ENCODE measurements around the gene TIMM50.

TIMM50 gene

DNA sequence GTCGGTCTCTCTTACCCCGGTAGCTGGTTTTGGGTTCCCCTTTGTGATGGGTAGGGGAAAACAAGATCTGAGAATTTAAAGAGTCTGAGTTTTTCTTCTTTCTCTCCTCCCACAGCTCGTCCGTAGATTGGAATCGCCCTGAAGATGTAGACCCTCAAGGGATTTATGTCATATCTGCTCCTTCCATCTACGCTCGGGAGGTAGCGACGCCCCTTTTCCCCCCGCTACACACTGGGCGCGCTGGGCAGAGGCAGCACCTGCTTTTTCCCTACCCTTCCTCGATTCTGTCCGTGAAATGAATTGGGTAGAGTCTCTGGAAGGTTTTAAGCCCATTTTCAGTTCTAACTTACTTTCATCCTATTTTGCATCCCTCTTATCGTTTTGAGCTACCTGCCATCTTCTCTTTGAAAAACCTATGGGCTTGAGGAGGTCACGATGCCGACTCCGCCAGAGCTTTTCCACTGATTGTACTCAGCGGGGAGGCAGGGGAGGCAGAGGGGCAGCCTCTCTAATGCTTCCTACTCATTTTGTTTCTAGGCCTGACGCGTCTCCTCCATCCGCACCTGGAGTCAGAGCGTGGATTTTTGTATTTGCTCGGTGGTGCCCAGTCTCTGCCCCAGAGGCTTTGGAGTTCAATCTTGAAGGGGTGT, 27.2 kb downstream of the TIMM50 start:
- TF ChIP-seq TAF1 (IDR thresholded peaks at IDR 0.05; ENCODE audit: low read depth, low read length) (no peak), POLR2AphosphoS5 (IDR thresholded peaks at IDR 0.05; ENCODE audit: low read depth, low read length) (no peak), POU2F2 (IDR thresholded peaks at IDR 0.05; ENCODE audit: low read depth, low read length) (no peak)
- DNase-seq (ENCODE audit: insufficient read length, low spot score) (no peak), FAIRE-seq (no peak)

DNA sequence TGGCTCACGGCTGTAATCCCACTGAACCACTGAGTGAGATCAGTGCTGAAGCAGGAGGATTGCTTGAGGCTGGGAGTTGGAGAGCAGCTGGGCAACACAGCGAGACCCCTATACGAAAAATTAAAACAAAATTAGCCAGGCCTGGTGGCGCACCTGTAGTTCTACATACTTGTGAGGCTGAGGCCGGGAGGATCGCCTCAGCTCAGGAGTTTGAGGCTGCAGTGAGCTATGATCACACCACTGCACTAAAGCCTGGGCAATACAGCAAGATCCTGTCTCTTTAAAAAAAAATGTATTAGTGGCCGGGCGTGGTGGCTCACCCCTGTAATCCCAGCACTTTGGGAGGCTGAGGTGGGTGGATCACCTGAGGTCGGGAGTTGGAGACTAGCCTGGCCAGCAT, 28.0 kb downstream of the TIMM50 start:
- no peak for FAIRE-seq
- no peak for DNase-seq (ENCODE audit: insufficient read length, low spot score)
- TF ChIP-seq SPI1 (IDR thresholded peaks at IDR 0.05; ENCODE audit: low read depth, low read length) (no peak), PAX5 (IDR thresholded peaks at IDR 0.05; ENCODE audit: insufficient read depth, low read length, severe bottlenecking) (no peak), POU2F2 (IDR thresholded peaks at IDR 0.05; ENCODE audit: low read depth, low read length) (no peak), TAF1 (IDR thresholded peaks at IDR 0.05; ENCODE audit: low read depth, low read length) (no peak), POLR2A (IDR thresholded peaks at IDR 0.05; ENCODE audit: low read depth, low read length) (no peak), POLR2AphosphoS5 (IDR thresholded peaks at IDR 0.05; ENCODE audit: low read depth, low read length) (no peak)

DNA sequence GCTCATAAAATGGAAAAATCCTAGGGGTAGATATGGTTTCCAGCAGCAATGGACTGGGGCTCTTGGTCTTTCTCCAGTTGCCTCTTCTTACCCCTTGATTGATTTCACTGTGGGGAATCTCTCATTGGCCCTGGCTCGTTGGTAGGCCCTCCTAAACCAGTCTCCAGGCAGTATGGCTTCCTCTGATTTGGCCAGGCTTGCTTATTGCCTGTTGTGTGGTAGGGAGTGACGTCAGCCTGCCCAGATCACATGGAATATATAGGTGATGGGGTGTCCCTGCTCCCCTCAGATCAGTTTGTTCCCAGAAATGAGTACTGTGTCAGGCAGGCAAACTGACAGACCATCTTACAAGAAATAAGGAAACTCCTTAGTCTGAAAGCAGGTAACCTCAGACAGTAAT, 28.6 kb downstream of the TIMM50 start:
- DNase-seq (ENCODE audit: insufficient read length, low spot score): no peak
- TF ChIP-seq POLR2AphosphoS5 (IDR thresholded peaks at IDR 0.05; ENCODE audit: low read depth, low read length): no peak
- no peak for TF ChIP-seq POU2F2 (IDR thresholded peaks at IDR 0.05; ENCODE audit: low read depth, low read length)
- no peak for TF ChIP-seq TAF1 (IDR thresholded peaks at IDR 0.05; ENCODE audit: low read depth, low read length)
- no peak for TF ChIP-seq PAX5 (IDR thresholded peaks at IDR 0.05; ENCODE audit: insufficient read depth, low read length, severe bottlenecking)
- TF ChIP-seq POLR2A (IDR thresholded peaks at IDR 0.05; ENCODE audit: low read depth, low read length): no peak
- TF ChIP-seq SPI1 (IDR thresholded peaks at IDR 0.05; ENCODE audit: low read depth, low read length): no peak
- FAIRE-seq: no peak

DNA sequence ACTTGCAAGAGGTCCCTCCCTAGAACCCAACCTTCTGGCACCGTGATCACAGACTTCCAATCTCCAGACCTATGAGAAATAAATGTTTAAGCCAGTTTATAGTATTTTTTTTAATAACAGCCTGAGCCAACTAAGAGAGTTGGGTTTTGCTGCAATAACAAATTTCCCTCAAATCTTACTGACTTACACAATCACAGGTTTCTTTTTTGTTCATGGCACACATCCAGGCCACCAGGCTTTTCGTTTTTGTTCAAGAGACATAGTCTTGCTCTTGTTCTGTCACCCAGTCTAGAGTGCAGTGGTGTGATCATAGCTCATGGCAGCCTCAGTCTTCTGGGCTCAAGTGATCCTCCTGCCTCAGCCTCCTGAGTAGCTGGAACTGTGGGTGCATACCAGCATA, 32.4 kb downstream of the TIMM50 start:
- FAIRE-seq: no peak
- TF ChIP-seq POU2F2 (IDR thresholded peaks at IDR 0.05; ENCODE audit: low read depth, low read length) (no peak), TAF1 (IDR thresholded peaks at IDR 0.05; ENCODE audit: low read depth, low read length) (no peak), POLR2AphosphoS5 (IDR thresholded peaks at IDR 0.05; ENCODE audit: low read depth, low read length) (no peak), PAX5 (IDR thresholded peaks at IDR 0.05; ENCODE audit: insufficient read depth, low read length, severe bottlenecking) (no peak), POLR2A (IDR thresholded peaks at IDR 0.05; ENCODE audit: low read depth, low read length) (no peak), SPI1 (IDR thresholded peaks at IDR 0.05; ENCODE audit: low read depth, low read length) (no peak)
- no peak for DNase-seq (ENCODE audit: insufficient read length, low spot score)

DNA sequence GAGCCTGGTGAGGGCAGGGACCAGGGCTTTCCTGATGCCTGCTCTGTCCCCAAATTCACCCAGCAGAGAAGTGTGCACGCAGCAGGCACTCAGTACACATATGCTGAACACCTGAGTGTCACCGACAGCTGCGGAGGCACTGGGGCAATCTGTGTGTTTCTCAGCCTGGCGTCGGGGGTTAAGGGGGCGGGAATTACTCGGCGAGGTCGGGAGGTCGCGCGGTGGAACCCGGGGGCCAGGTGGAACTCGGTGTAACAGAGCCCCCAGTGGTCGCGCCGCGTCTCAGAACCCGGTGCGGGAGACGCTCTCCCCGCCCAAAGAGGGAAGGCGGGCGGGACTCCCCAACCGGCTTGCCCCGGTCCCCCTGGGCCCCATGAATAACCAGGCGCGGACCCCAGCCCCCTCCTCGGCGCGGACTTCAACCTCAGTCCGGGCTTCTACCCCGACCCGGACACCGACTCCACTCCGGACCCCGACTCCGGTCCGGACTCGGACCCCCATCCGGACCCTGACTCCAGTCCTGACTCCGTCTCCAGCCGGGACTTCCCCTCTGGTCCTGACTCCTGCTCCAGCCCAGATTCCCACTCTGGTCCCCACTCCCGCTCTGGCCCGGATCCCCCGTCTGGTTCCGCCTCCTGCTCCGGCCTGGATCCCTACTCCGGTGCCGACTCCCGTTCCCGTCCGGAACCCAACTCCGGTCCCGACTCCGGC, 34.4 kb downstream of the TIMM50 start, which contains the start of gene SELENOV:
Gene SELENOV (plus strand): TSS at position 300 of the 711 bp plus-strand sequence. CDS start 74 bp downstream, at position 374.
- no peak for TF ChIP-seq PAX5 (IDR thresholded peaks at IDR 0.05; ENCODE audit: insufficient read depth, low read length, severe bottlenecking)
- no peak for TF ChIP-seq POLR2AphosphoS5 (IDR thresholded peaks at IDR 0.05; ENCODE audit: low read depth, low read length)
- TF ChIP-seq POLR2A (IDR thresholded peaks at IDR 0.05; ENCODE audit: low read depth, low read length): no peak
- no peak for TF ChIP-seq TAF1 (IDR thresholded peaks at IDR 0.05; ENCODE audit: low read depth, low read length)
- TF ChIP-seq POU2F2 (IDR thresholded peaks at IDR 0.05; ENCODE audit: low read depth, low read length): no peak
- no peak for TF ChIP-seq SPI1 (IDR thresholded peaks at IDR 0.05; ENCODE audit: low read depth, low read length)
- FAIRE-seq: peak; percentile 76
- DNase-seq (ENCODE audit: insufficient read length, low spot score): no peak

DNA sequence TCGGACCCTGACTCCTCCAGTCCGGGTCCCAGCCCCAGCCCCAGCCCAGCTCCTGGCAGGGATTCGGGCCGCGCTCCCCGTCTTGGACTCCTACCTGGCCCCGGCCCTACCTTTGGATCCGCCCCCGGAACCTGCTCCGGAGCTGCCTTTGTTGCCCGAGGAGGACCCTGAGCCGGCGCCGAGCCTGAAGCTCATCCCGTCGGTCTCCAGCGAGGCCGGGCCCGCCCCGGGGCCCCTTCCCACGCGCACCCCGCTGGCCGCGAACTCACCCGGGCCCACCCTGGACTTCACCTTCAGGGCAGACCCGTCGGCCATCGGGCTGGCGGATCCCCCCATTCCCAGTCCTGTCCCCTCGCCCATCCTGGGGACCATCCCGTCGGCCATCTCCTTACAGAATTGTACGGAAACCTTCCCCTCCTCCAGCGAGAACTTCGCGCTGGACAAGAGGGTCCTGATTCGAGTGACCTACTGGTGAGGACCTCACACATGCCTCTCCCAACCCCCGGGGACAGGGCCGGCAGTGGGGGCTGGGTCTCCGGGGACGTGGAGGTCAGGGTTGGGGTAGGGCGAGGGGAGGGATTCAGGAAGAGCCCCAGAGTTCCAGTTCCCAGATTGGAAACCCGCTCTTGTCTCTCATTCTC, 35.0 kb downstream of the TIMM50 start:
- TF ChIP-seq POLR2AphosphoS5 (IDR thresholded peaks at IDR 0.05; ENCODE audit: low read depth, low read length): no peak
- FAIRE-seq: no peak

DNA sequence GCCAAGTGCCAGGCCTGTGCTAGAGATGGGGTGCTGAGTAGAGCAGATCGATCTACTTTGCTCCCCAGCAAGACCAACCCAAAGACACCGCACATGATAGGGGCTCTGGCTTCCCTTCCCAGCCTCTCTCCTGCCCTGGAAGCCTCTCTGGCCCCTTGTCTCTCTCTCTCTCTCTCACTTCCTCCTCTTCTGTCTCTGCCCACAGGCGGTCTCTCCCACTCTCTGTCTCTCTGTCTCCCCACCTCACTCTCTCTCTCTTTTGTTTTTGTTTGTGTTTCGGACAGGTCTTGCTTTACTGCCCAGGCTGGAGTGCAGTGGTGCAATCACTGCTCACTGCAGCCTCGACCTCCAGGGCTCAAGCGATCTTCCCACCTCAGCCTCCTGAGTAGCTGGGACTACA, 35.6 kb downstream of the TIMM50 start:
- DNase-seq (ENCODE audit: insufficient read length, low spot score) (no peak), FAIRE-seq (no peak)
- TF ChIP-seq TAF1 (IDR thresholded peaks at IDR 0.05; ENCODE audit: low read depth, low read length): no peak
- peak; percentile 74 for TF ChIP-seq SPI1 (IDR thresholded peaks at IDR 0.05; ENCODE audit: low read depth, low read length)

More for the DNA sequence above, 35.0 kb downstream of the TIMM50 start:
- DNase-seq (ENCODE audit: insufficient read length, low spot score): no peak

DNA sequence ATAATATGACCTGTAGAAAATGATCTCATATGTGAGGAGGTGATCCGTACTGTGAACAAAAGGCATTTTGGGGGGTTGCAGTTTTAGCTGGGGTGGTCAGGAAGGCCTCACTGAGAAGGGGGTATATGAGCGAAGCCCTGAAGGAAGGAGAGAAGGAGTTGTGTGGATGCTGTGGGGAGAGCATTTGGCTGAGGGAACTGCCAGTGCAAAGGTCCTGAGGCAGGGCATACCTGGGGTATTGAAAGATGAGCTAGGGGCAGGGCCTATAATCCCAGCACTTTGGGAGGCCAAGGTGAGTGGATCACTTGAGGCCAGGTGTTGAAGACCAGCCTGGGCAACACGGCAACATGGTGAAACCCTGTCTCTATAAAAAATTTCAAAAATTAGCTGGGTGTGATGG, 36.8 kb downstream of the TIMM50 start:
- TF ChIP-seq POLR2A (IDR thresholded peaks at IDR 0.05; ENCODE audit: low read depth, low read length): no peak
- TF ChIP-seq SPI1 (IDR thresholded peaks at IDR 0.05; ENCODE audit: low read depth, low read length): no peak
- TF ChIP-seq PAX5 (IDR thresholded peaks at IDR 0.05; ENCODE audit: insufficient read depth, low read length, severe bottlenecking): no peak
- FAIRE-seq: no peak
- DNase-seq (ENCODE audit: insufficient read length, low spot score): no peak

DNA sequence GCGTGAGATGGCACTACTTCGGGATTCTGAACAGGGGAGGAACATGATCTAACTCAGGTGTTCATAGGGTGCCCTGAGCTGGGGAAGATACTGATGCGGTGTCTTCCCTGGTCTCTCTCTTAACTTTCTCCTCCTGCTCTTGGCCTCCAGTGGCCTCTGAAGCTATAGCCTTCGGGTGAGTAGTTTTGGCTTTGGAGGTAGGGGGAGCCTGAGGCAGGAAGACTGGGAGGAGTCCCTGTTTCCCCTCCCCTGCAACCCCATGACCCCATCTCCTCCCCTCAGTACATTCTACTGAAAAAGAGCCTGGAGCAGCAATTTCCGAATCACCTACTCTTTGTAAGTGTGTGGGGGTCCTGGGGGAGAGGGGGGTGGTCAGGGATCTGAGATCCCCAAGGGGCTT, 37.8 kb downstream of the TIMM50 start:
- DNase-seq (ENCODE audit: insufficient read length, low spot score) (no peak), FAIRE-seq (no peak)
- TF ChIP-seq PAX5 (IDR thresholded peaks at IDR 0.05; ENCODE audit: insufficient read depth, low read length, severe bottlenecking) (no peak), POU2F2 (IDR thresholded peaks at IDR 0.05; ENCODE audit: low read depth, low read length) (no peak), POLR2A (IDR thresholded peaks at IDR 0.05; ENCODE audit: low read depth, low read length) (no peak), TAF1 (IDR thresholded peaks at IDR 0.05; ENCODE audit: low read depth, low read length) (no peak), POLR2AphosphoS5 (IDR thresholded peaks at IDR 0.05; ENCODE audit: low read depth, low read length) (no peak), SPI1 (IDR thresholded peaks at IDR 0.05; ENCODE audit: low read depth, low read length) (no peak)

DNA sequence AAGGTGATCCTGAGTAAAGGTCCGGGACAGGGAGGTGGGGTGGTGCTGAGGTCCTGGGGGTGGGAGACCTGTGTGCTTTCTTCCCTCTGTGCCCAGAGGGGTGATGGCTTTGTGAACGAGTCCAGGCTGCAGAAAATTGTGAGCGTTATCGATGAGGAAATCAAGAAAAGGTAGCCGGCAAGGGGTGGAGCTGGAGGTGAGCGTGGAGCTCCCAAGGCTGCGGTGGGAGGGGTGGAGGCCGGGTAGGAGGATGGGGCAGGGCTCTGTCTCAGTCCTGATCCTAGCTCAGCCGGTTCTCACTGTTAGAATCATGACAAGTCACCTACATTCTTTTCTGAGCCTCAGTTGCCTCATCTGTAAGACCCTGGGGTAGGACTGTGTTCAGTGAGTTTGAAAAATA, 38.3 kb downstream of the TIMM50 start:
- DNase-seq (ENCODE audit: insufficient read length, low spot score) (no peak), FAIRE-seq (no peak)
- TF ChIP-seq SPI1 (IDR thresholded peaks at IDR 0.05; ENCODE audit: low read depth, low read length): no peak
- no peak for TF ChIP-seq POLR2A (IDR thresholded peaks at IDR 0.05; ENCODE audit: low read depth, low read length)
- TF ChIP-seq POLR2AphosphoS5 (IDR thresholded peaks at IDR 0.05; ENCODE audit: low read depth, low read length): no peak
- no peak for TF ChIP-seq TAF1 (IDR thresholded peaks at IDR 0.05; ENCODE audit: low read depth, low read length)
- no peak for TF ChIP-seq POU2F2 (IDR thresholded peaks at IDR 0.05; ENCODE audit: low read depth, low read length)
- TF ChIP-seq PAX5 (IDR thresholded peaks at IDR 0.05; ENCODE audit: insufficient read depth, low read length, severe bottlenecking): no peak

All from GM12891 (cell line).